Inferior parietal cortex (tissue), 1 donor: ENCODE measurements around the gene DNAJB1.
"Not testable (repeated sequence)": the region's sequence is repeated elsewhere in the genome, so short reads cannot be mapped to it uniquely, and the experiment has no call there.

Experiments used
- DNase-seq: peaks from one replicate; pipeline ENCODE4 v3.0.0-alpha.2; 2016; ENCODE audit errors: extremely low spot score

The DNAJB1 gene

DNA sequence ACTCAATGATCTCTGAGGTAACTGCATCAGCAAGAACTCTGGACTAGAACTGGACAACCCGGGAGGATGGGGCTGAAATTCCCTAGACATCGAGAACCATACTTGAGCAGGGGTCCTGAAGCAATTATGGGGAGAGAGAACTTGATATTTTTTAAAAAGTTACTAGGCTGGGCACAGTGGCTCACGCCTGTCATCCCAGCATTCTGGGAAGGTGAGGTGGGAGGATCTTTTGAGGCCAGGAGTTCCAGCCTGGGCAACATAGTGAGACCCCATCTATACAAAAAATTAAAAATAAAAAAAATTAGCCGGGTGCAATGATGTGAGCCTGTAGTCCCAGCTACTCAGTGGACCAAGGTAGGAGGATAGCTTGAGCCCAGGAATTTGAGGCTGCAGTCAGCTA is 2.3 kb upstream of the DNAJB1 start:
- no peak for DNase-seq

- no peak for DNase-seq
These were observed 1.7 kb upstream of the DNAJB1 start for GRCh38 chr19:14519860-14520407.

- DNase-seq, result no peak
These were observed 1.2 kb upstream of the DNAJB1 start for GRCh38 chr19:14519245-14519859.

DNA sequence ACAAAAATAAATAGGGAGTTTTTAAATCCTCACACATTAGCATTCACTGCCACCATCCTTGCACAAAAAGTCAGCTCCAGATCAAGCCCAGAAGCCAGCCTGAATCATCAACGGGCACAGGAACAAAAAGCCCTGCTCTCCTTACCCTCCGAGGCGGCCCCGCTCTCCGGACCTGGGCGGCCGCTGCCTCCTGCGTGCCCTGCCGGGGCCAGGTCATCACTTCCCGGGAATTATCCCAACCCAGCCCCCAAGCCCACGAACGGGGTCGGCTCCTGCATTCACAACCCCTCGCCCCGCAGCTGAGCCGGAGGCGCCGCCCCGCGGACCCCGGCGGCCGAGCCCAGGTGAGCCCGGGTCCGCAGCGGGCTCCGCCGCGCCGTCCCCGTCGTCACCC is 754 bp downstream of the DNAJB1 start:
- no peak for DNase-seq

GRCh38 chr19:14516746-14517438 is 1.3 kb downstream of the DNAJB1 start:
- DNase-seq, result no peak

- no peak for DNase-seq
These were observed 2.1 kb downstream of the DNAJB1 start for GRCh38 chr19:14516048-14516534.

DNA sequence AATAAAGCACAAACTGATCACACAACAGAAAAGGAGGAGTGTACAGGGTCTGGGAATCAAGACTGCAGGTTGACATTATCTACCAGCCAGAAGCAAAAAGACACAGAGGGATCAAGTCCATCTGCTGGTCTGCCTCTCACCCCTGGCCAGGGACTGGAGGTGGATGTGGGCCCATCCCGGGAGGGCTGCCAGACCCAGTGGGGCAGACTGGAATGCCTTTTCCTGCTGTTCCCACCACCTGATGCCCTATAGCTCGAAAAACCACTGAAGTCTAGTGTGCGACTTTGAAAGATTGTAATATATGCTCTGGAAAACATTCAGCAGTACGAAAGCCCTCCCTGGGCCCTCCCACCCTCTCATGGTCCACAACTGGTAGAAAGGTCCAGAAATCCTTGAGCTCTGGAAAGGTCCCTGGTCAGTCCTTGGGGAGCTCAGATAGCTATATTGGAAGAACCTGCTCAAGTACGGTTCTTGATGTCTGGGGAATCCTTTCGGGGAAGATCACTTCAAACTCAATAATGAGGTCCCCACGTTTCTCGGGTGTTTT is 2.6 kb downstream of the DNAJB1 start:
- DNase-seq, result no peak

GRCh38 chr19:14514215-14514863 is 3.9 kb downstream of the DNAJB1 start:
- no peak for DNase-seq

DNA sequence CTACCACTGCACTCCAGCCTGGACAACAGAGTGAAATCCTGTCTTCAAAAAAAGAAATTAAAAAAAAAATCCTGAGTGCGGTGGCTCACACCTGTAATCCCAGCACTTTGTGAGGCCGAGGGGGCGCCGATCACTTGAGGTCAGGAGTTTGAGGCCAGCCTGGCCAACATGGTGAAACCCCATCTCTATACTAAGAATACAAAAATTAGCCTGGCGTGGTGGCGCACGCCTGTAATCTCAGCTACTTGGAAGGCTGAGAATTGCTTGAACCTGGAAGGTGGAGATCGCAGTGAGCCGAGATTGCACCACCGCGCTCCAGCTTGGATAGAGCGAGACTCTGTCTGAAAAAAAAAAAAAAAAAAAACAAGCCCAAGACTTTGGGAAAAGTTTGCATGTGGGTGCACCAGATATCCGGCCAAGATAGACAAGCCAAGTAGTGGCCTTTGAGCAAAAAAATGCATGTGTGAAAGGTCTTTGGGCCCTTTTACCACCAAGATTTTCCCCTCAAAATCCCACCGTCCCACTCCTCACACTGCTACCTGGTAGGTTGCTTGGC is 5.7 kb downstream of the DNAJB1 start:
- DNase-seq, result no peak

DNA sequence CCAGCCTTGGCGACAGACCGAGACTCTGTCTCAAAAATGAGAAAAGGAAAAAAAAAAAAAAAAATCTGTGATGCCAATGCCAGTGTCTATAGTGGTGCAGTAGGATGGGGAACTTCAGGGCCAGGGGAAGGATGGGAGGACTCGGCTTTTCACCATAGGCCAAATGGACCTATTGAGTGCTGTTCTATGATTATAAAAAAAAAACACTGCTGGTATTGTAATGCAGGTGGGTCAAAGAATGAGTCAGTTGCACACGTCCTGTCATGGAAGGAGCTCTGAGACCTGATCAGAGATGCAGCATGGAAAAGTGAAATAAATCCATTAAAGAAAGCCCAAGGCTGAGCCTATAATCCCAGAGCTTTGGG is 7.0 kb downstream of the DNAJB1 start:
- no peak for DNase-seq

GRCh38 chr19:14510311-14511228 is 7.6 kb downstream of the DNAJB1 start:
- DNase-seq, result peak; percentile 60

DNA sequence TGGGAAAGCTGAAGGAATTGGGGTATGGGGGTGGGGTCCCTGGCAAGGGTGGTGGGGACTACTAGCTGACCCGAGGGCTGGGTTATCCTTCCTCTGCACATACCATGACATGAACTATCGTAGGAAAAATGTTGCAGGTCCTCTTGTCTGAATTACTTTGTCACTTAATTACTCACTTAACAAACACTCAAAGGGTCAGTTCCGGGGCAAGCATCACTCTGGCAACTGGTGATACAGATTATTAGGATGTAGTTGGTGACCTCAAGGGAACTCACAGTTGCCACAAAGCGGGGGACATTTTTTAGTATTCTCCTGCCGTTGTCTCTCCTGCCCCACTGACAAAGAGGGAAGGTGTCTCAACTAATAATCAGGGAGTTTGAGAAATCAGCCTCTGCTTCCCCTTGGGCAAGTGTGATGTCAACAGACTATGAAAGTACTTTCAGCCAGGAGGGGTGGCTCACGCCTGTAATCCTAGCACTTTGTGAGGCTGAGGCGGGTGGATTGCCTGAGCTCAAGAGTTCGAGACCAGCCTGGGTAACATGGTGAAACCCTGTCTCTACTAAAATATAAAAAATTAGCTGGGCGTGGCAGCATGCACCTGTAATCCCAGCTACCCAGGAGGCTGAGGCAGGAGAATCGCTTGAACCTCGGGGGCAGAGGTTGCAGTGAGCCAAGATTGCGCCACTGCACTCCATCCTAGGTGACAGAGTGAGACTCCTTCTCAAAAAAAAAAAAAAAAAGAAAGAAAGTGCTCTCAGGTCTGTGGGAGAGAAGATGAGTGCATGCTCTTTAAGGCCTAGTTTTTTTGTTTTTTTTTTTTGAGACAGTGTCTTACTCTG is 10.3 kb downstream of the DNAJB1 start:
- no peak for DNase-seq

DNA sequence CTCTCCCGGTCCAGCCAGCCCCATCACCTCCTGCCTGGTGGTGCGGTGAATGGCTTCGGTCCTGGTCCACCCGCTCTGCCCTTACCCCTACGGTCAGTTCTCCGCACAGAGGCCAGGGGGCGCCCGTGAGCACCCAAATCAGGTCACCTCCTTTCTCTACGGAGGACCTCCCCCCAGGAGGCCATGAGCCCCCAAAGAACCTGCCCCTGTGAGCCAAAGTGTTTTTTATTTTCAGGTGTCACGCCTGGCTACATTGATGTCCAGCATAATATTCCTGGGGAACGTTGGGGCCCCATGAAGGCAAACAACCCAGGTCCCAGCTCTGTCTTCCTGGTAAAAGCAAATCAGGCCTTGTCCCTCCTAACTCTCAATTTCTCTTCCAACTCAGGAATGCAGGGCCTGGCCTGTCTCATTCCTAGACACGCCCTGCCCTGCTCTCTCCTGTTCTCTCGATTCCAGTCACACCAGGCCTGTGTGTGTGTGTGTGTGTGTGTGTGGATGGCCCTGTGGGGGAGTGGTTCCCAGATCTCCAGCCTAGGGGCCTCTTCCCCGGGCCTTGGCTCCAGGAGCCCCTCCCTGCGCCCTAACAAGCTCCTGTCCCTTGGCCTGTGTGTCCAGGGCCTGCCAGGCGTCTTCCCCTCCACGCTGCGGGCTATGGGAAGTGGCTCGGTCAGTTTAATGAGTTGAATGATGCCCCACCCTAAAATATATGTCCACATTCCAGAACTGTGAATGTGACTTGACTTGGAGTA is 12.5 kb downstream of the DNAJB1 start:
- DNase-seq, result no peak

DNA sequence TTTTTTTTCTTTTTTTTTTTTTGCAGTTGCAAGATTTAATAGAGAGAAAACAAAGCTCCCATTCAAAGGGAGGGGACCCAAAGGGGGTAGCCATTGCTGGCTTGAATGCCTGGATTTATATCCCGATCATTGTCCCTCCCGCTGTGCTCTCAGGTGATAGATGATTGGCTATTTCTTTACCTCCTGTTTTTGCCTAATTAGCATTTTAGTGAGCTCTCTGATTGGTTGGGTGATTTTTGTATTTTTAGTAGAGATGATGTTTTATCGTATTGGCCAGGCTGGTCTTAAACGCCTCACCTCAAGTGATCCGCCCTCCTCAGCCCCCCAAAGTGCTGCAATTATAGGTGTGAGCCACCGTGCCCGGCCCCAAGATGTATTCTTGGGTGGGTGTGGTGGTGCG is 13.6 kb downstream of the DNAJB1 start:
- DNase-seq, result not testable (repeated sequence)

DNA sequence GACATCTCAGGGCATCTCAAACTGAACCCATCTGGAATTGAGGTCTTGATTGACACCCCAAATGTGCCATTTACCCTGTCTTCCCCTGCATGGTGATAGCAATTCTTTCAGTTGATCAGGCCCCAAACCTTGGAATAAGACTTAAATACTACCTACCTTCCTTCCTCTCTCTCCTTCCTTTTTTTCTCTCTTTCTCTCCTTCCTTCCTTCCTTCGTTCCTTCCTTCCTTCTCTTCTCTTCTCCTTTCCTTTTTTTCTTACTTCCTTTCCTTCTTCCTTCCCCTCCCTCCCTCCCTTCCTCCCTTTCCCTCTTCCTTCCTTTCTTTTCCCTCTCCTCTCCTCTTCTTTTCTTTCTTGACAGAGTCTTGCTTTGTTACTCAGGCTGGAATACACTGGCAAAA is 14.9 kb downstream of the DNAJB1 start:
- no peak for DNase-seq

DNA sequence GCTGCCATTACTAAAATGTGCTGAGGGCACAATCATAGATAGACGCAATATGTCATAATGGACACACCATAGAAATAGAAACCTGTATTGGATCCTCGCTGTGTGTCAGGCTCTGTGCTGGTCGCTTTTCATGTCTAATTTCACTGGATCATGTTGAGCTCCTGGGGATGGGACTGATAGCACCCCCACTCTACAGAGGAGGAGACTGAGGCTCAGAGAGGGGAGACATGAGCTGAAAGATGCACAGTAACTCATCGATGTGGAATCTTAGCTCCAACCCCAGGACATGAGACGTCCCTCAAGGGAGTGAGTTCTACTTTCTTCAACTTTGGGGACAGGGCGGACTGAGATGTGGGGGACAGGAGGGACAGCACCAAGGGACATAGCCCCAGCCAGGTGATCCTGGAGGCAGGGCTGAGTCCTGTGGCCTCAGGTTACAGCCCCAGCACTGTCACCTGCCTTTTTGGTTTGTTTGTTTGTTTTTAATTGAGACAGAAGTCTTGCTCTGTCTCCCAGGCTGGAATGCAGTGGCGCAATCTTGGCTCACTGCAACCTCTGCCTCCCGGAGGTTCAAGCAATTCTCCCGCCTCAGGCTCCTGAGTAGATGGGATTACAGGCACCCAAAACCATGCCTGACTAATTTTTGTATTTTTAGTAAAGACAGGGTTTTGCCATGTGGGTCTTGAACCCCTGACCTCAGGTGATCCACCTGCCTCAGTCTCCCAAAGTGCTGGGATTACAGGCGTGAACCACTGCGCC is 15.7 kb downstream of the DNAJB1 start:
- DNase-seq, result no peak

GRCh38 chr19:14497228-14497921 is 20.8 kb downstream of the DNAJB1 start:
- no peak for DNase-seq

GRCh38 chr19:14496834-14497227 is 21.4 kb downstream of the DNAJB1 start:
- DNase-seq, result peak; percentile 67
